Measurements from ENCODE around the gene GARIN5A.
A peak's percentile ranks its signal among the peaks of the same experiment; 100 is the strongest.

Gene GARIN5A

DNA sequence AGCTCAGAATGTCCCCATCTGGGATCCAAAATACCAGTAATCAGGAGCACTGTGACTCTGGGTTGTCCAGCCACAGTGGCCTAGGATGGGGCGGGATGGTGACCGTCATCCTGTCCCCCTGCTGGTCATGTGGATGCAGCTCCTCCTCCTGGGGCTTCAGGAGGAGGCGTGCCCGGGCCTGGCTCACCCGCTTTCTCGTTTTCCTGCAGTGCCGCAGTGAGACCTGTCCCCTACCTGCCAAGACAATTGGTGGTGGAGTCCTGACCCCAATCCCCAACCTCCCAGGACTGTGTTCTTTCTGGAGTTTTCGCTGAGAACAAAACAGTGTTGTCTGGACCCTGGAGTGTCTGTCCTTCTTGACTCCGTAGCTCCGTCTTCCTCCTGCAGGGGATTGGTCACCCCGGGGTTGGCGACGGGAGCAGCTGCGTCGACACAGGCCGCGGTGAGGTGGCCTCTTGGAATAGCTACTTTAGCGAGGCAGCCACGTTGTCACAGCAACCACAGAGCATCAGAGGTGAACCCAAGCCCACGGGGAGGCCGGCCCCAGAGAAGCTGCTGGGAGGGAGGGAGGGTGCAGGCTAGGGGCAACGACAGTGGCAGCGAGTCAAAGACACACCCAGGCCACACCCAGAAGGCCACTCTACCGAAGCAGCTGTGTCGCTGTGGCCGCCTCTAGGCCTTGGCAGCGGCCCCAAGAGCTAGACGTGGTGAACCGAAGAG is 10.5 kb downstream of the GARIN5A start:
- TF ChIP-seq, protein P1, sequence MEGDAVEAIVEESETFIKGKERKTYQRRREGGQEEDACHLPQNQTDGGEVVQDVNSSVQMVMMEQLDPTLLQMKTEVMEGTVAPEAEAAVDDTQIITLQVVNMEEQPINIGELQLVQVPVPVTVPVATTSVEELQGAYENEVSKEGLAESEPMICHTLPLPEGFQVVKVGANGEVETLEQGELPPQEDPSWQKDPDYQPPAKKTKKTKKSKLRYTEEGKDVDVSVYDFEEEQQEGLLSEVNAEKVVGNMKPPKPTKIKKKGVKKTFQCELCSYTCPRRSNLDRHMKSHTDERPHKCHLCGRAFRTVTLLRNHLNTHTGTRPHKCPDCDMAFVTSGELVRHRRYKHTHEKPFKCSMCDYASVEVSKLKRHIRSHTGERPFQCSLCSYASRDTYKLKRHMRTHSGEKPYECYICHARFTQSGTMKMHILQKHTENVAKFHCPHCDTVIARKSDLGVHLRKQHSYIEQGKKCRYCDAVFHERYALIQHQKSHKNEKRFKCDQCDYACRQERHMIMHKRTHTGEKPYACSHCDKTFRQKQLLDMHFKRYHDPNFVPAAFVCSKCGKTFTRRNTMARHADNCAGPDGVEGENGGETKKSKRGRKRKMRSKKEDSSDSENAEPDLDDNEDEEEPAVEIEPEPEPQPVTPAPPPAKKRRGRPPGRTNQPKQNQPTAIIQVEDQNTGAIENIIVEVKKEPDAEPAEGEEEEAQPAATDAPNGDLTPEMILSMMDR (IDR thresholded peaks at IDR 0.05; ENCODE audit: low read depth, low read length) = peak; percentile 42
- in situ Hi-C loops (cut with HindIII; ENCODE audit: low sequenced_read_pairs) = no loop called here
- no peak for DNase-seq (ENCODE audit: low read depth, low spot score)
- H3K4me3 ChIP-seq (ENCODE audit: low read depth, low read length) = no peak overlapping the region

DNA sequence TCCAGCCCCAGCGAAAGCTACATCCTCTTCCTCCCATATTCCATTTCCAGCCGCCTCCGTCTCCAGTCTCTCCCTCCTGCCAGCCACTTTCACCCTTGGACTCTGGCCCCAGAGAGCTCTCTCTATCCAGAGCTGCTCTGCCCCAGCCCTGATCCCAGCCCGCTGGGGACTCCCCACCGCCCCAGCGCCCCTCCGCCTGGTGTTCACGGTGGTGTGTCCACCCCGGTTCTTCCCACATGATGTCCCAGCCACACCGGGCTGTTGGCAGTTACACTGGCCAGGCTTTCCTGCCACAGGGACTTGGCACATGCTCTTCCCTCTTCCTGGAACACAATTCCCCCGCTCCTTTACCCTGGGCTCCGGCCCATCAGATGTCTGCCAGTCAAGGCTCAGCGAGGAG is 11.6 kb downstream of the GARIN5A start:
- TF ChIP-seq, protein P1 (IDR thresholded peaks at IDR 0.05; ENCODE audit: low read depth, low read length) = no peak

DNA sequence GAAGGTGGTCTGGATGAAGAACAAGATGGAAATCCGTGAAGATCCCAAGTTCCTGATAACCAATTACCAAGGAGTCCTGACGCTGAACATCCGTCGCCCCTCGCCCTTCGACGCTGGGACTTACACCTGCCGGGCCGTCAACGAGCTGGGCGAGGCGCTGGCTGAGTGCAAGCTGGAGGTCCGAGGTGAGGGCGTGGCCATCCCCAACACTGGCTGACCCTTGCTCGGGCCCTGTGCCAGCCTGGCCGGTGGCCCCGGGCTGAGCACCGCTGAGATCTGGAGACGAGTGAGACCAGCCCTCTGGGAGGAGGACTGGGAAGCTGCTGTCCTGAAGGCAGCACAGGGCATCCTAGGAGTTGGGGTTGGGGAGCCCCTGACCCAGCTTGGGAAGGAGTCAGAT is 12.3 kb downstream of the GARIN5A start:
- in situ Hi-C loops (cut with HindIII; ENCODE audit: low sequenced_read_pairs) = no loop called here
- no peak for DNase-seq (ENCODE audit: low read depth, low spot score)
- H3K4me3 ChIP-seq (ENCODE audit: low read depth, low read length) = no peak overlapping the region
- TF ChIP-seq, protein P1 (IDR thresholded peaks at IDR 0.05; ENCODE audit: low read depth, low read length) = no peak

More for the DNA sequence above, 11.6 kb downstream of the GARIN5A start:
- in situ Hi-C loops (cut with HindIII; ENCODE audit: low sequenced_read_pairs) = no loop called here
- H3K4me3 ChIP-seq (ENCODE audit: low read depth, low read length) = no peak overlapping the region
- DNase-seq (ENCODE audit: low read depth, low spot score) = no peak

DNA sequence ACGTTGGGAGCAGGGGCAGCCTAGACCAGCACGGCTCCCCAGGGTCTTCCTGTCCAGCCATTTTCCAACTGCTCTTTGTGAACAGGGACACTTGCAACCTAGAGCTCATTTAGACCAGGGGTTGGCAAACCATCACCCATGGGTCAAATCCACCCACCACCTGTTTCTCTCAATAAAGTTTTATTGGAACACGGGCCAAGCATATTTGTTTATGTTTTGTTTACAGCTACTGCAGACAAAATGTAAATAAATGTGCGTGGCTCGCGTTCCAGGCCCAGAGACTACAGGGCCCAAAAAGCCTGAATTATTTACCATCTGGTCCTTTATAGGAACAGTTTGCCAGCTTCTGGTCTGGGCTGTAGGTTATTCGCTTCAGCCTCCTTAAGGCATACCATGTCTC is 13.7 kb downstream of the GARIN5A start:
- DNase-seq (ENCODE audit: low read depth, low spot score) = no peak
- TF ChIP-seq, protein P1 (IDR thresholded peaks at IDR 0.05; ENCODE audit: low read depth, low read length) = no peak
- in situ Hi-C loops (cut with HindIII; ENCODE audit: low sequenced_read_pairs) = no loop called here
- H3K4me3 ChIP-seq (ENCODE audit: low read depth, low read length) = no peak overlapping the region

DNA sequence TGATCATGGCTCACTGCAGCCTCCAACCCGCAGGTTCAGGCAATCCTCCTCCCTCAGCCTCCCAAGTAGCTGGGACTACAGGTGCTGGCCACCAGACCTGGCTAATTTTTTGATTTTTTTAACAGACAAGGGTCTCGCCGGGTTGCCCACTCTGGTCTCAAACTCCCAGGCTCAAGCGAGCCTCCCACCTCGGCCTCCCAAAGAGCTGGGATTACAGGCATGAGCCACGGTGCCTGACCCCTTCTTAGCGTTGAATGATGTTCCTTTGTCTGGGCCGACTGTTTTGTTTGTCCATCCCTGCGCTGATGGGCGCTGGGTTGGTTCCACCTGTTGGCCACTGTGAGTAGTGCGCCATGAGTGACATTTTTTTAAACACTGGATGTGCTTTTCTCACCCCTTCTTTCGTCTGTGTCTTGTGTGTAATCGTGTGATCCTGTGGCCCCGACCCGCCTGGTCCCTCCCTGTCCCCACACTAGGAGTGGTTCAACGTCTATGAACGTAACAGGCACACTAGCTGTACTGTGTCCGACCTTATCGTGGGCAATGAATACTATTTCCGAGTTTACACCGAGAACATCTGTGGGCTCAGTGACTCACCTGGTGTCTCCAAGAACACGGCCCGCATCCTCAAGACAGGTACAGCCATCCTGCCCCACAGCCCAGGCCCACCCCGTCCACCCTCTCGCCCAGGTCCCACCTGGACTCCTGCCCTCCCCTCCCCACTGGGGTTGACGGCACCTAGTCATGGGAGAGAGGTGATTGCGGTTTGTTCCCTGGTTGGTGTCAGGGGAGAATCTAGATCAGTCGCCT is 15.4 kb downstream of the GARIN5A start:
- in situ Hi-C loops (cut with HindIII; ENCODE audit: low sequenced_read_pairs) = no loop called here
- no peak overlapping the region for H3K4me3 ChIP-seq (ENCODE audit: low read depth, low read length)
- TF ChIP-seq, protein P1 (IDR thresholded peaks at IDR 0.05; ENCODE audit: low read depth, low read length) = peak; percentile 89
- DNase-seq (ENCODE audit: low read depth, low spot score) = peak; percentile 62

DNA sequence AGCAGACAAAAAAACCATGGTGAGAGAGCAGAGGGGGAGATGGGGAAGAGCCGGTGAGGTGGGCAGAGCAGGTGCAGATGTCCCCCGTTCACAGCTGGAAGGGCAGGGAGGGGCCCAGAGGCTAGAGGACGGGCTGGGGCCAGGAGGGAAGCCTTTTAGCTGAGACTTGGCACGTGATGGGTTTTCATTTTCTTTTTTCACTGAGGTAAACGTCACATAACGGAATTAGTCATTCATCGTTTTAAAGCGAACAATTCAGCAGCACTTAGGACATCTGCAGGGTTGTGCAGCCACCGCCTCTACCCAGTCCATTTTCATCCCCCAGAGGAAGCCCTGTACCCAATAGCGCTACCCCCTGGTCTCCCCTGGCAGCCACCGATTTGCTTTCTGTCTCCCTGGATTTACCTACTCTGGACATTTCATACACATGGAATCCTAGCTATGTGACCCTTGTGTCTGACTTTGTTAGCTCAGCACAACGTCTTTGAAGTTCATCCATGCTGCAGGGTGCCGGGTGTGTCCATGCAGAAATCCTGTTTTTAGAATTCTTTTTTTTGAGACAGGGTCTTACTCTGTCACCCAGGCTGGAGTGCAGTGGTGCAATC is 16.4 kb downstream of the GARIN5A start:
- in situ Hi-C loops (cut with HindIII; ENCODE audit: low sequenced_read_pairs) = no loop called here
- peak; percentile 43 for DNase-seq (ENCODE audit: low read depth, low spot score)
- no peak overlapping the region for H3K4me3 ChIP-seq (ENCODE audit: low read depth, low read length)
- TF ChIP-seq, protein P1 (IDR thresholded peaks at IDR 0.05; ENCODE audit: low read depth, low read length) = no peak

Data from astrocyte of the spinal cord (primary cell).